Upper lobe of left lung (tissue), 6 donors: ENCODE data around the gene IFT25. TPM values are rescaled to one million over a fixed set of nuclear protein-coding genes. Genes with fewer than 3 reads are reported as not detected.
"Not testable (repeated sequence)": the region's sequence is repeated elsewhere in the genome, so short reads cannot be mapped to it uniquely, and the experiment has no call there.

Experiments
- ATAC-seq, 2 donors: fragments of 200-7000 bp; cut with Tn5 transposase; one replicate each; pipeline ENCODE4 v1.9.1; 2022; ENCODE audit warnings: mild to moderate bottlenecking in 2 of 2, moderate library complexity in 2 of 2; ENCODE audit not compliant: low FRiP score in 2 of 2
- DNase-seq, 2 donors: peaks; one replicate each; pipeline ENCODE4 v3.0.0-alpha.2; 2019 to 2020
- H3K27ac ChIP-seq, 4 donors: fragments of 200-600 bp; sonication (generic); one replicate each; pipeline ENCODE4 v1.5.1; 2016 to 2019
- H3K27me3 ChIP-seq, 4 donors: fragments of 200-600 bp; sonication (generic); one replicate each; pipeline ENCODE4 v1.5.1; 2017 to 2019
- H3K36me3 ChIP-seq, 4 donors: fragments of 200-600 bp; sonication (generic); one replicate each; pipeline ENCODE4 v1.5.1; 2016 to 2019
- H3K4me1 ChIP-seq, 4 donors: fragments of 200-600 bp; sonication (generic); one replicate each; pipeline ENCODE4 v1.5.1; 2018 to 2019
- H3K4me3 ChIP-seq, 4 donors: fragments of 200-600 bp; sonication (generic); one replicate each; pipeline ENCODE4 v1.5.1; 2017 to 2019; ENCODE audit warnings: mild to moderate bottlenecking in 2 of 4, moderate library complexity in 1 of 4
- H3K9me3 ChIP-seq, 4 donors: fragments of 200-600 bp; sonication (generic); one replicate each; pipeline ENCODE4 v1.5.1; 2018 to 2019
- EP300 ChIP-seq, 4 donors: sonication (generic); formaldehyde crosslinking; IDR thresholded peaks; one replicate each; pipeline ENCODE4 v1.5.1; 2017; ENCODE audit warnings: antibody characterized with exemption in 4 of 4, control low read depth in 2 of 4
- POLR2A ChIP-seq, 4 donors: fragments of 450-650 bp; IDR thresholded peaks; one replicate each; pipeline ENCODE4 v1.5.1; 2016 to 2017; ENCODE audit warnings: antibody characterized with exemption in 4 of 4, mild to moderate bottlenecking in 2 of 4
- POLR2AphosphoS5 ChIP-seq, 2 donors: sonication (generic); formaldehyde crosslinking; IDR thresholded peaks; one replicate each; pipeline ENCODE4 v1.5.1; 2017; ENCODE audit warnings: antibody characterized with exemption in 2 of 2
- WGBS, 2 donors: methylation state at CpG; one replicate each; pipeline ENCODE4 v1.1.5; 2017 to 2018; 5-methylcytosine and 5-hydroxymethylcytosine counted together
- total RNA-seq, 6 donors: library from RNA; depleted of rRNA in 4 of 6; stranded (reverse); fragments of >200 nt in 4 of 6; gene quantifications; one replicate each; pipeline versions ENCODE4 v1.1.0 to v1.2.1, GENCODE V29; 2016 to 2021
- TF ChIP-seq, protein P1 (sequence below), 6 experiments: fragments of 450-650 bp in 4 of 6; fragments of 200-600 bp in 2 of 6; sonication (generic) in 2 of 6; IDR thresholded peaks; one replicate each; pipeline ENCODE4 v1.5.1; 2016 to 2019; ENCODE audit warnings: antibody characterized with exemption in 6 of 6
- donor health status: DM: no; HTN: no; CAD: no; lungs with moderate emphysema.
- donor health status: DM: no; HTN: yes; CAD: no; lungs with severe emphysema.

The IFT25 gene
- total RNA-seq, 6 donors from 2014 or later, result 11.1 to 35.5 (median 15.8) TPM

DNA sequence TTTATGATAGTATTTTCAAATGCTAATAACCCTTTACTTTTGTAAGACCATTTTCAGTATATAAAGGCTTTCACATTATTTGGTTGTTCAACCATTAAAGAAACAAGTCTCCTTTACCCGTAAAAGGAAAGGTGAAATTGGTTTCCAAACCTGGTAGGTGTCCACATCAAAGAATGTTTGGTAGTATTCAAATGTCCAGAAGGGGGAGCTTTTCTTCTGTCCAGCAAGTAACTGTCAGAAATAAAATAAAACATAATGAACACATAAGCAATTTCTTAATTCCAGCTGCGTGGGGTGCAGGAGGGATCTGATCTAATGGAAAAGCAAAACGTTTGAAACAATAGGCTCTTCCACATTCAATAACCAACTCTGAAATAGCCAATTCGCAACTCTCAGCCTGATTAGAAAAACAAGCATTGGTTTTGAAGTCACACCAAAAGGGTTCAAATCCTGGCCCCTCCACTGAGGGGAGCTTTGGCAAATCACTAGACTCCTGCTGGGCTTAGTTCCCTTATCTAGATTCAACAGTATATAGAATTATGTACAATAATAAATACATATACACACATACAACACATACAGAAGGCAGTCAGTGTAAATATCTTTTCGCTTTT lies 66.9 kb downstream of the IFT25 start:
- Histone ChIP-seq H3K27ac (no peak overlapping the region), H3K4me1 (no peaks in the 10 kb centered on the region), H3K36me3 (peaks cover 19 to 72% (median 35%) of the 10 kb centered on the region in 4 donors), H3K4me3 (no peak overlapping the region), H3K9me3 (no peaks in the 10 kb centered on the region), H3K27me3 (no peaks in the 10 kb centered on the region)
- ATAC-seq (no peak), DNase-seq (no peak)
- TF ChIP-seq POLR2A (IDR thresholded peaks at IDR 0.05), result no peak
- TF ChIP-seq EP300 (IDR thresholded peaks at IDR 0.05), result no peak
- no peak for TF ChIP-seq POLR2AphosphoS5 (IDR thresholded peaks at IDR 0.05)
- TF ChIP-seq, protein P1, sequence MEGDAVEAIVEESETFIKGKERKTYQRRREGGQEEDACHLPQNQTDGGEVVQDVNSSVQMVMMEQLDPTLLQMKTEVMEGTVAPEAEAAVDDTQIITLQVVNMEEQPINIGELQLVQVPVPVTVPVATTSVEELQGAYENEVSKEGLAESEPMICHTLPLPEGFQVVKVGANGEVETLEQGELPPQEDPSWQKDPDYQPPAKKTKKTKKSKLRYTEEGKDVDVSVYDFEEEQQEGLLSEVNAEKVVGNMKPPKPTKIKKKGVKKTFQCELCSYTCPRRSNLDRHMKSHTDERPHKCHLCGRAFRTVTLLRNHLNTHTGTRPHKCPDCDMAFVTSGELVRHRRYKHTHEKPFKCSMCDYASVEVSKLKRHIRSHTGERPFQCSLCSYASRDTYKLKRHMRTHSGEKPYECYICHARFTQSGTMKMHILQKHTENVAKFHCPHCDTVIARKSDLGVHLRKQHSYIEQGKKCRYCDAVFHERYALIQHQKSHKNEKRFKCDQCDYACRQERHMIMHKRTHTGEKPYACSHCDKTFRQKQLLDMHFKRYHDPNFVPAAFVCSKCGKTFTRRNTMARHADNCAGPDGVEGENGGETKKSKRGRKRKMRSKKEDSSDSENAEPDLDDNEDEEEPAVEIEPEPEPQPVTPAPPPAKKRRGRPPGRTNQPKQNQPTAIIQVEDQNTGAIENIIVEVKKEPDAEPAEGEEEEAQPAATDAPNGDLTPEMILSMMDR (IDR thresholded peaks at IDR 0.05), result peak in 5 of 6 experiments; percentile 18 to 52 (median 37)
- WGBS, 2 donors, result 50 to 54% methylated on average over 5 of the region's 5 CpGs

DNA sequence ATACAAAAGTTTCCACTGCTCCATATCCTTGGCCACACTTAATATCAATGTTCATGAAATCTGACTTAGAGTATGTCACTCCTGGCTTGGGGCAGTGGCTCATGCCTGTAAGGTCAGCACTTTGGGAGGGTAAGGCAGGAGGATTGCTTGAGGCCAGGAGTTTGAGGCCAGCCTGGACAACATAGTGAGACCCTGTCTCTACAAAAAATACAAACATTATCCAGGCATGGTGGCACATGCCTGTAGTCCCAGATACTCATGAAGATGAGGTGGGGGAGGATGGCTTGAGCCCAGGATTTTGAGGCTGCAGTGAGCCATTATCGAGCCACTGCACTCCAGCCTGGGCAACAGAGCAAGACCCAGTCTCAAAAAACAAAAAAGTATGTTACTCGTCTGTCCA lies 70.3 kb downstream of the IFT25 start:
- not testable (repeated sequence) for H3K4me1 ChIP-seq, H3K27me3 ChIP-seq, ATAC-seq, H3K27ac ChIP-seq, H3K4me3 ChIP-seq, H3K9me3 ChIP-seq, DNase-seq
- H3K36me3 ChIP-seq, result peaks cover 19 to 82% (median 41%) of the 10 kb centered on the region in 4 donors
- WGBS, 2 donors, result 100% methylated on average over 2 of the region's 2 CpGs

DNA sequence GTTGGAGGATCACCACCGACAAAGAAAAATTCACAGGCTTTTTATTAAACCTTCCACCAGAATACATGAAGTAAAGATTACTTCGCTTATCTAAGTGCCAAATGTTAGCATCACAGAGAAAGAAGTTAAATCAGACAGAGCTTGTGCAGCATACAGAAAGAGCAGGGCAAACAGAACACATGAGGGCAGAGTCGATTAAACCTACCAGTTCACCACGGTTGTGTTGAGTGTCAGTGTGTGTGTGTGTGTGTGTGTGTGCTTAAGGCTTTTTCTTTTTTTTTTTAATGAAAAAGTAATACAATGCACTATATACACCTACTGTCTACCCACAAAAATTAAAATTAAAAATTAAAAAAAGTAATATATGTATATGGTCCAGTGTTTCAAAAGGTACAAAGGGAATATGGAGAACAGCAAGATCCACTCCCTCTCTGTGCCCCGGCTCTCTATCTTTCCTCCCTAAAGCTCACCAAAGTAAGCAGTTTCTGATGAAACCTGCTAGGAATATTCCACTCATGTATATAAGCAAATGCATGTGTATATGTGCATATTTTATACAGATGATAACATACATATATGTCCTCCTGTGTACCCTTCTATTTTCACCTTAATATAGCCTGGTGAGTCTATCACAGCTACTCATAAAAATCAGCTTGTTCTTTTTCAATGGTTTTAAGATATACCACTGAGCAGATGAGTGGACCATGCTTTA lies 73.6 kb downstream of the IFT25 start:
- no peak for DNase-seq
- Histone ChIP-seq H3K4me3 (no peak overlapping the region), H3K27ac (no peak overlapping the region), H3K4me1 (no peaks in the 10 kb centered on the region), H3K9me3 (no peaks in the 10 kb centered on the region), H3K36me3 (peaks cover 14 to 87% (median 38%) of the 10 kb centered on the region in 4 donors), H3K27me3 (no peaks in the 10 kb centered on the region)
- no peak for ATAC-seq
- TF ChIP-seq, protein P1 (IDR thresholded peaks at IDR 0.05), result no peak
- TF ChIP-seq EP300 (IDR thresholded peaks at IDR 0.05), result no peak
- no peak for TF ChIP-seq POLR2AphosphoS5 (IDR thresholded peaks at IDR 0.05)
- 70 to 77% methylated on average over 5 of the region's 5 CpGs for WGBS, 2 donors

Other genes with a start within 250 kb of the IFT25 start
- 1 to 10 TPM in 1 of 6 donors, under 1 TPM in 1, not detected in 4; 0.26 to 1.0 TPM for gene GLIS1, start 206.5 kb downstream of the IFT25 start, total RNA-seq
- 10 to 100 TPM in 1 of 6 donors, 1 to 10 TPM in 5; 1.2 to 10.9 (median 8.2) TPM for gene NDC1, start 107.4 kb downstream of the IFT25 start, total RNA-seq
- gene YIPF1, start 55.9 kb downstream of the IFT25 start, total RNA-seq, result 10 to 100 TPM; 14.8 to 52.4 (median 22.0) TPM
- under 1 TPM in 1 of 6 donors, not detected in 5; 0.20 TPM for gene DIO1, start 51.5 kb downstream of the IFT25 start, total RNA-seq
- gene LRRC42, start 651 bp upstream of the IFT25 start, total RNA-seq, result 10 to 100 TPM; 13.2 to 26.6 (median 17.6) TPM
- 10 to 100 TPM in 2 of 6 donors, 1 to 10 TPM in 3, under 1 TPM in 1; 0.46 to 27.4 (median 7.9) TPM for gene LDLRAD1, start 72.5 kb upstream of the IFT25 start, total RNA-seq
- gene TMEM59, start 107.5 kb upstream of the IFT25 start, total RNA-seq, result 100 to 1,000 TPM in 5 of 6 donors, 10 to 100 TPM in 1; 66.0 to 432 (median 263) TPM
- gene TCEANC2, start 107.9 kb upstream of the IFT25 start, total RNA-seq, result 10 to 100 TPM in 1 of 6 donors, 1 to 10 TPM in 5; 2.0 to 11.5 (median 4.6) TPM
- gene CDCP2, start 207.3 kb upstream of the IFT25 start, total RNA-seq, result not detected